DOHH2 (cell line): ENCODE results near the gene CMIP.

Experiments used
- H3F3A ChIP-seq: fragments of 200-600 bp; sonication (generic), shearing (Covaris generic); 2 replicates; pipeline ENCODE4 v1.6.0; 2016; ENCODE audit warnings: antibody characterized with exemption, mild to moderate bottlenecking; ENCODE audit not compliant: control insufficient read depth, insufficient read depth
- H3K27ac ChIP-seq: fragments of 200-600 bp; sonication (generic); 2 replicates; pipeline ENCODE4 v1.5.1; 2014; ENCODE audit warnings: low read depth, mild to moderate bottlenecking, low read length, moderate library complexity
- H3K27me3 ChIP-seq: fragments of 200-600 bp; sonication (generic); 2 replicates; pipeline ENCODE4 v1.6.1; 2014; ENCODE audit warnings: mild to moderate bottlenecking, low read length, mixed read lengths; ENCODE audit not compliant: control insufficient read depth
- H3K36me3 ChIP-seq: fragments of 200-600 bp; sonication (generic); 2 replicates; pipeline ENCODE4 v1.6.1; 2014; ENCODE audit warnings: mild to moderate bottlenecking, low read length, moderate library complexity, mixed read lengths; ENCODE audit not compliant: control insufficient read depth
- H3K4me1 ChIP-seq: fragments of 200-600 bp; sonication (generic); 2 replicates; pipeline ENCODE4 v1.6.1; 2014; ENCODE audit warnings: mild to moderate bottlenecking, low read length, mixed read lengths; ENCODE audit not compliant: control insufficient read depth
- H3K4me2 ChIP-seq: fragments of 200-600 bp; sonication (generic); 2 replicates; pipeline ENCODE4 v1.6.0; 2014; ENCODE audit warnings: mild to moderate bottlenecking, low read length, moderate library complexity
- H3K4me3 ChIP-seq: fragments of 200-600 bp; sonication (generic); 2 replicates; pipeline ENCODE4 v1.5.1; 2014; ENCODE audit warnings: mild to moderate bottlenecking, low read length, mixed read lengths
- H3K79me2 ChIP-seq: fragments of 200-600 bp; sonication (generic); 2 replicates; pipeline ENCODE4 v1.6.1; 2014; ENCODE audit warnings: mild to moderate bottlenecking, low read length, mixed read lengths; ENCODE audit not compliant: control insufficient read depth
- H3K9me2 ChIP-seq: fragments of 200-600 bp; sonication (generic); replicated peaks from 2 replicates; pipeline ENCODE4 v1.6.1; 2014; ENCODE audit warnings: mild to moderate bottlenecking, low read length, mixed read lengths; ENCODE audit not compliant: control insufficient read depth
- H3K9me3 ChIP-seq: fragments of 200-600 bp; sonication (generic); 2 replicates; pipeline ENCODE4 v1.6.1; 2014; ENCODE audit warnings: antibody characterized with exemption, low read length, mixed read lengths; ENCODE audit not compliant: control insufficient read depth, insufficient read depth
- H4K20me1 ChIP-seq: fragments of 200-600 bp; sonication (generic); 2 replicates; pipeline ENCODE4 v1.6.0; 2014; ENCODE audit warnings: low read depth, mild to moderate bottlenecking, antibody characterized with exemption, low read length, moderate library complexity; ENCODE audit not compliant: control insufficient read depth, insufficient read depth
- CTCF ChIP-seq: fragments of 200-600 bp; sonication (generic); IDR thresholded peaks from one replicate; pipeline ENCODE4 v1.5.1; 2014; ENCODE audit warnings: antibody characterized with exemption, mild to moderate bottlenecking, low read depth, low read length; ENCODE audit not compliant: poor library complexity, severe bottlenecking
- EZH2phosphoT487 ChIP-seq: fragments of 200-600 bp; sonication (generic); IDR thresholded peaks from 2 replicates; pipeline ENCODE4 v1.6.1; 2017; ENCODE audit warnings: borderline replicate concordance, mild to moderate bottlenecking, antibody characterized with exemption, low read length, moderate library complexity, mixed read lengths

CMIP gene

GRCh38 chr16:81539009-81539758, 94.6 kb downstream of the CMIP start:
- Histone ChIP-seq H3K27ac (no peak overlapping the region), H3K4me1 (peaks cover 4% of the 10 kb centered on the region), H3K36me3 (no peaks in the 10 kb centered on the region), H3K4me3 (no peak overlapping the region), H3K9me3 (no peaks in the 10 kb centered on the region), H3F3A (no peaks in the 10 kb centered on the region), H3K4me2 (no peak overlapping the region), H3K9me2 (no peaks in the 10 kb centered on the region), H3K79me2 (peaks cover 24% of the 10 kb centered on the region), H3K27me3 (no peaks in the 10 kb centered on the region), H4K20me1 (no peaks in the 10 kb centered on the region)
- TF ChIP-seq CTCF (no peak), EZH2phosphoT487 (no peak)

GRCh38 chr16:81539759-81540472, 95.3 kb downstream of the CMIP start:
- H3F3A ChIP-seq = no peaks in the 10 kb centered on the region
- H3K4me2 ChIP-seq = no peak overlapping the region
- H3K79me2 ChIP-seq = peaks cover 24% of the 10 kb centered on the region
- H3K27me3 ChIP-seq = no peaks in the 10 kb centered on the region
- peaks cover 11% of the 10 kb centered on the region for H3K4me1 ChIP-seq
- H3K9me3 ChIP-seq = no peaks in the 10 kb centered on the region
- no peak overlapping the region for H3K4me3 ChIP-seq
- TF ChIP-seq CTCF = no peak
- no peaks in the 10 kb centered on the region; the same call in 1 of the 2 replicates for H4K20me1 ChIP-seq
- no peak overlapping the region for H3K27ac ChIP-seq
- no peaks in the 10 kb centered on the region for H3K9me2 ChIP-seq
- no peaks in the 10 kb centered on the region for H3K36me3 ChIP-seq

DNA sequence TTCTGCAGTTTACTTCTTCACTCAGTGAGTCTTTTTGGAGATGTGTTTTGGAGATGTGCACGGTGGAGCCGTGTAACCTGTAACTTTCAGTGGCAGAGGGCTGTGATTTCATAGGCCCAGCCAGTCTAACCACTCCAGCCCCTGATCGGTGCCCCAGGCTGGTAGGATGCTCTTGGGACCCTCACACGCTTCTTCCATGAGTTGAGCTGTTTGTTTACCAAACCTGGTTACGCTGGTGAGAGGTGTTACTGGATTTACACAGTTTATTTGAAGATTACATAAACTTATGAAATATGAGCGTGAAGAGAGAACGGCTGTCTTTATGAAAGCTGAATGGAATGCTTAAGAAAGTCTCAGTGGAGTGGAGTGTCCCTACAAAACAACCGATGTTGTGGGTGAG, 96.7 kb downstream of the CMIP start:
- Histone ChIP-seq H3K27ac (no peak overlapping the region), H4K20me1 (peaks cover 5% of the 10 kb centered on the region; the same call in 1 of the 2 replicates), H3K4me3 (no peak overlapping the region), H3K9me2 (no peaks in the 10 kb centered on the region), H3K4me2 (no peak overlapping the region), H3K79me2 (peaks cover 24% of the 10 kb centered on the region), H3K36me3 (no peaks in the 10 kb centered on the region), H3K27me3 (no peaks in the 10 kb centered on the region), H3F3A (no peaks in the 10 kb centered on the region), H3K9me3 (no peaks in the 10 kb centered on the region), H3K4me1 (peaks cover 11% of the 10 kb centered on the region)
- no peak for TF ChIP-seq CTCF
- no peak for TF ChIP-seq EZH2phosphoT487
